ENCODE measurements around the gene FERMT3. TPM values are rescaled to one million over a fixed set of nuclear protein-coding genes. Genes with fewer than 3 reads are reported as not detected.

The FERMT3 gene
- total and polyA plus RNA-seq, 2 of the 8 experiments (the other 6 are each of a cell fraction or from before 2014, with no cell fraction given), result 1.4 to 3.7 TPM

DNA sequence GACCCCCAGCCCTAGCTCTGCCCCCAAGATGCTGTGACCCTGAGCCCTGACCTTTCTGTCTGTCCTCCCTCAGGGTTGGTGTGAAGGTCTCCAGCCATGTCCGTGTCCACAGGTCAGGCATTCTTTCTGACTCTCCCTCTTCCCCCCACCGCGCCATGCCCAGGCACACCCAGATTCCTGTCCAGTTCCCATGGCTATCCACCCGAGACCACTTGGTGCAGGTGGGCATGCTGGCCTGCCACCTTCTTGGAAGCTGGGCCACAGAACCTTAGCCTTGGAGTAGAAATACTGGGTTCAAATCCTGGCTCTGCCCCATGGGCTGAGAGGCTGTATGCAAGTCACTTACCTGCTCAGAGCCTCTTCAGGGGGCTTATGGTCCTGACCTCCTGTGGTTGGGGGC lies 42.5 kb downstream of the FERMT3 start:
- Histone ChIP-seq H4K91ac (replicated peaks; ENCODE audit: insufficient read length, low read length) (peak overlapping the region; percentile 59), H3K23ac (ENCODE audit: insufficient read length) (no peak overlapping the region), H4K20me1 (replicated peaks in 1 of 2; ENCODE audit: control insufficient read depth in 1 of 2, insufficient read depth in 2 of 2, low read length in 2 of 2) (peaks cover 6 to 15% of the 10 kb centered on the region in 2 experiments), H2BK120ac (replicated peaks; ENCODE audit: low read depth, low read length) (peak overlapping the region; percentile 1), H3K79me1 (ENCODE audit: low read depth, low read length) (peaks cover 9% of the 10 kb centered on the region), H3K23me2 (ENCODE audit: low read depth, low read length) (peaks cover 20% of the 10 kb centered on the region), H3K4ac (replicated peaks; ENCODE audit: insufficient read length, low read depth, low read length) (peak overlapping the region; percentile 10), H2BK12ac (ENCODE audit: low read depth, low read length) (peak overlapping the region; percentile 82; the same call in 1 of the 2 replicates), H3K36me3 (ENCODE audit: control insufficient read depth in 2 of 4, insufficient read depth in 4 of 4, low read length in 3 of 4) (peaks cover 0 to 8% (median 1%) of the 10 kb centered on the region in 4 experiments; a peak in 3 of 8 replicates), H4K5ac (ENCODE audit: insufficient read length, low read depth, low read length) (peak overlapping the region; percentile 14), H2BK15ac (ENCODE audit: low read length) (peak overlapping the region; percentile 97), H3K79me2 (ENCODE audit: control insufficient read depth in 1 of 2, insufficient read depth in 2 of 2, low read length in 2 of 2) (peaks cover 6 to 37% of the 10 kb centered on the region in 2 experiments; a peak in 3 of 4 replicates), H3K9ac (replicated peaks in 1 of 4; ENCODE audit: extremely low read depth in 1 of 4, low read depth in 3 of 4, low read length in 3 of 4) (no peak overlapping the region), H3K27me3 (replicated peaks in 1 of 4; ENCODE audit: control insufficient read depth in 3 of 4, extremely low read depth in 1 of 4, insufficient read depth in 3 of 4, low read length in 3 of 4) (no peaks in the 10 kb centered on the region), H4K8ac (ENCODE audit: extremely low read depth, insufficient read depth, low read length) (no peak overlapping the region), H3K4me3 (ENCODE audit: extremely low read depth in 1 of 4, insufficient read depth in 2 of 4, low read depth in 3 of 4, low read length in 4 of 4) (peak overlapping the region in 2 of 4 experiments; percentile 5 to 63; a peak in 2 of 8 replicates), H2BK5ac (ENCODE audit: low read depth, low read length) (peak overlapping the region; percentile 88; the same call in 1 of the 2 replicates), H3K4me2 (ENCODE audit: insufficient read depth in 1 of 2, low read depth in 2 of 2, low read length in 2 of 2) (peak overlapping the region; percentile 73 to 99), H3K9me3 (ENCODE audit: insufficient read depth in 2 of 2, low read depth in 1 of 2, low read length in 1 of 2) (no peaks in the 10 kb centered on the region), H2BK20ac (ENCODE audit: low read length) (peak overlapping the region; percentile 88), H2AK5ac (ENCODE audit: low read depth, low read length) (peak overlapping the region; percentile 18; the same call in 1 of the 2 replicates), H3K56ac (replicated peaks; ENCODE audit: insufficient read length, low read depth, low read length) (peak overlapping the region; percentile 1), H3K14ac (ENCODE audit: insufficient read length) (no peak overlapping the region), H3K27ac (ENCODE audit: low read depth, low read length) (peak overlapping the region; percentile 69; the same call in 1 of the 2 replicates), H3K18ac (ENCODE audit: extremely low read depth, low read length) (peak overlapping the region; percentile 20), H3K4me1 (replicated peaks in 1 of 4; ENCODE audit: control insufficient read depth in 3 of 4, insufficient read depth in 4 of 4, low read length in 3 of 4) (peaks cover 0 to 47% (median 35%) of the 10 kb centered on the region in 4 experiments; a peak in 6 of 7 replicates), H2AFZ (ENCODE audit: low read length) (no peak overlapping the region)
- POLR2A ChIA-PET (ENCODE audit: partially characterized antibody), result interaction anchor here (0.7 to 13.1 kb wide), 13 partner anchors 6 to 69 kb away, joined by 3 to 352 read pairs (median 7); partner anchors contain the start of genes DNAJC4, ESRRA, FKBP2 and KCNK4
- peak in 1 of 2 experiments; percentile 58 for DNase-seq (ENCODE audit: low read depth in 1 of 2, low spot score in 2 of 2)
- 85% methylated on average over 4 of the region's 4 CpGs; no CpG with 5 or more reads in 1 of the 2 experiments for WGBS, 2 experiments (ENCODE audit: extremely low coverage in 1 of 2, insufficient coverage in 1 of 2, insufficient read length in 1 of 2, insufficient replicate concordance in 2 of 2, low coverage in 1 of 2, low lambda C conversion rate in 2 of 2, missing lambda C conversion rate in 1 of 2)
- CTCF ChIA-PET (ENCODE audit: partially characterized antibody), result interaction anchor here (0.5 to 10.0 kb wide), 10 partner anchors 12 to 104 kb away, joined by 3 to 102 read pairs (median 6); partner anchors contain the start of genes CATSPERZ, ESRRA and FERMT3
- no peak for FAIRE-seq
- TF ChIP-seq MAFK (IDR thresholded peaks at IDR 0.05; ENCODE audit: low read depth, low read length) (no peak), CHD1 (IDR thresholded peaks at IDR 0.05; ENCODE audit: low read depth, low read length) (no peak), SP4 (IDR thresholded peaks at IDR 0.05; ENCODE audit: low read length) (no peak)

Measured in H1 (cell line).